NCI-H2227 treated with DMSO at 0.1 percent for 48 hours (cell line): Measurements from ENCODE around the gene VRK1.

Experiments
- DNase-seq: peaks from one replicate; lab custom pipeline; 2025; lab: John Stamatoyannopoulos, UW

Gene VRK1

DNA sequence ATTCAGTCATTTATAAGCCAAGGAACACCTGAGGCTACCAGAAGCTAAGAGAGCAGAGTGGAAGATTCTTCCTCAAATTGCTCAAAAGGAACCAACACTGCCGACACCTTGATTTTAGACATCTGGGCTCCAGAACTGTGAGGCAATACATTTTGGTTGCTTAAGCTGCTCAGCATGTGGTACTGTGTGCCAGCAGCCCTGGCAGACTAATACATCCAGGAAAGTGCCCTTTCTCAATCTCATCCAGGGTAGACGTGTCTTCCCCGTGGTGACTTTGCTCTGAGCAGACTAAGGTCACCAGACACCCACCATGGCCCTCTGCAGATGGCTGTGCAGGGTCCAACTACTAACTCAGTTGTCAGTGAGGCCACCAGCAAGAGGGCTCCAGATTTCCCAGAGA lies 122.8 kb downstream of the VRK1 start:
- DNase-seq: no peak

- no peak for DNase-seq
Observed at GRCh38 chr14:96920820-96921219, 123.6 kb downstream of the VRK1 start.

DNA sequence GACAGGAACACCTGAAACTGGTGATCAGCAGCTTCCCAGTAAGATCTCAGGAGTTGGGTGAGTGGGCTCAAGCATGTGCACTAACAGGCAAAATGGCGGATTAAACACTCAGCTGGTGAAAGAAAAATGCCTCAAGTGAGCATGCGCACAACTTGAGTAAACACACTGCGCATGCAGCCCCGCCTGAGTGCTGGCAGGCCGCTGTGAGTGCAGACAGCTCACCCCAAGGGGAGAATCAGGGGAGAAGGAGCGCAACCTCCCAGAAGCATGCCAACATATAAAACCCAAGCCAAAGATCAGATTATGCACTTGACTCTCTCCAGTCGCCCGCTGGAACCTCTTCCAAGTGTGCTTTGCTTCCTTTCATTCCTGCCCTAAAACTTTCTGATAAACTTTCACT lies 125.8 kb downstream of the VRK1 start:
- no peak for DNase-seq

- no peak for DNase-seq
Observed at GRCh38 chr14:96925422-96925821, 128.2 kb downstream of the VRK1 start.

GRCh38 chr14:96926001-96926400 lies 128.8 kb downstream of the VRK1 start:
- no peak for DNase-seq

DNA sequence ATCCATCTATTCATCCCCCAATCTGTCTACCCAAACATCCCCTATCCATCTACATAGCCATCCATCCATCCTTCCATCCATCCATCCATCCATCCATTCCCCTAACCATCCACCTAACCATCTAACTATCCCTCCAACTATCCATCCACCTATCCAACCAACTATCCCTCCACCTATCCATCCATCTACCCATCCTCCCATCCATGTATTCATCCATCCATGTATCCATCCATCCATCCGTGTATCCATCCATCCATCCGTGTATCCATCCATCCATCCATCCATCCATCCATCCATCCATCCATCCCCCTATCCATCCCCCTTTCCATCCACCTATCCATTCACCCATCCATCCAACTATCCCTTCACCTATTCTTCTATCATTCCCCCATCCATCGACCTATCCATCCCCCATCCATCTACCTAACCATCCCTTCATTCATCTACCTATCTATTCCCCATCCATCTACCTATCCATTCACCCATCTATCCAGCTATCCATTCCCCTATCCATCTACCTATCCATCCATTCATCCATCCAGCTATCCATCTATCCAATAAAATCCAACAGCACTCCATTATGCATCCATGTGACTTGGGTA lies 131.7 kb downstream of the VRK1 start:
- DNase-seq: no peak

DNA sequence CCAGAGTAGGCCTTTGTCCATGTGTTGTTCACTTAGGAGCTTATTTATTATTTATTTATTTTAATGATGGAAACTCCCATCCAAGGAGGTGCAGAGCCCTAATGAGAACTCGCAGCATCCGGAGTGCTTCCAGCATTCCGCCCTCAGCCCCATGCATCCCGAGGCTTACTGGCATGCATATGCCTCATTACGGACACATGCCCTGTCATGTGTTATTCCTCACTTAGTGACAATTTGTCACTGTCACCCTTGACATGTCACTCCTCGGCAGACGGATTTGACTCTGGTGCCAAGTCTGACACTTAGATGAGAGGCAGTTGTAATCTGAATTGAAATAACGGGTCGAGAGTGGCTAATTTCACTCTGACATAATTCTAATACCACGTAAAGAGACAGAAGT lies 132.8 kb downstream of the VRK1 start:
- DNase-seq: no peak

GRCh38 chr14:96930526-96930925 lies 133.3 kb downstream of the VRK1 start:
- DNase-seq: no peak
